Stimulated activated CD4-positive, alpha-beta T cell treated with anti-CD3 and anti-CD28 coated beads, TNF-alpha, amount 100 ng/mL, for 24 hours (primary cell): ENCODE data around the gene WDR74.
A peak's percentile ranks its signal among the peaks of the same experiment; 100 is the strongest.
"Not testable (repeated sequence)": the region's sequence is repeated elsewhere in the genome, so short reads cannot be mapped to it uniquely, and the experiment has no call there.

ENCODE experiments used
- DNase-seq, 3 experiments: peaks; one replicate each; pipeline ENCODE4 v3.0.0-alpha.2; 2020; ENCODE audit warnings: low read depth in 3 of 3

The WDR74 gene

DNA sequence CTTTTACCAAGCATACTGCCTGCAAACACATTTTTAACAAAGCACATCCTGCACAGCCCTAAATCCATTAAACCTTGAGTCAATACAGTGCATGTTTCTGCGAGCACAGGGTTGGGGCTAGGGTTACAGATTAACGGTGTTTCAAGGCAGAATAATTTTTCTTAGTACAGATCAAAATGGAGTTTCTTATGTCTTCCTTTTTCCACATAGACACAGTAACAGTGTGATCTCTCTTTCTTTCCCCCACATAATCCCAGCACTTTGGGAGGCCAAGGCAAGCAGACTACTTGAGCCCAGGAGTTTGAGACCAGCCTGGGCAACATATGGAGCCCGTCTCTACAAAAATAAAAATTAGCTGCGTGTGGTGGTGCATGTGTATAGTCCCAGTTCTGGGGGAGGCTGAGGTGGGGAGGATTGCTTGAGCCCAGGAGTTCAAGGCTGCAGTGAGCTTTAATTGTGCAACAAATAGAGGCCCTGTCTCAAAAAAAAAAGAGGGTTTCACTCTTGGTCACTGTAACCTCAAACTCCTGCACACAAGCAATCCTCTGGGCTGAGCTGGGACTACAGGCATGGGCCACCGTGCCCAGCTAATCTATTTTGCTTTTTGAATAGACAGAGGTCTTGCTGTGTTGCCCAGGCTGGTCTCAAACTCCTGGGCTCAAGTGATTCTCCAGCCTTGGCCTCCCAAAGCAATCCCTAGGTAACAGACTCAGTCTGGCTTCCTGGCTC lies 21.6 kb upstream of the WDR74 start:
- no peak for DNase-seq

- DNase-seq: not testable (repeated sequence)
These were observed 19.9 kb upstream of the WDR74 start for GRCh38 chr11:62859281-62859703.

GRCh38 chr11:62858201-62858600 lies 18.8 kb upstream of the WDR74 start:
- no peak for DNase-seq

- no peak for DNase-seq
These were observed 18.2 kb upstream of the WDR74 start for GRCh38 chr11:62857541-62857982.

GRCh38 chr11:62856333-62856895 lies 17.0 kb upstream of the WDR74 start:
- DNase-seq: no peak

- DNase-seq: peak; percentile 95 to 97 (median 97)
These were observed 16.4 kb upstream of the WDR74 start for GRCh38 chr11:62855571-62856332.

- no peak for DNase-seq
These were observed 15.6 kb upstream of the WDR74 start for GRCh38 chr11:62854825-62855570.

- no peak for DNase-seq
These were observed 14.8 kb upstream of the WDR74 start for GRCh38 chr11:62854013-62854824.

DNA sequence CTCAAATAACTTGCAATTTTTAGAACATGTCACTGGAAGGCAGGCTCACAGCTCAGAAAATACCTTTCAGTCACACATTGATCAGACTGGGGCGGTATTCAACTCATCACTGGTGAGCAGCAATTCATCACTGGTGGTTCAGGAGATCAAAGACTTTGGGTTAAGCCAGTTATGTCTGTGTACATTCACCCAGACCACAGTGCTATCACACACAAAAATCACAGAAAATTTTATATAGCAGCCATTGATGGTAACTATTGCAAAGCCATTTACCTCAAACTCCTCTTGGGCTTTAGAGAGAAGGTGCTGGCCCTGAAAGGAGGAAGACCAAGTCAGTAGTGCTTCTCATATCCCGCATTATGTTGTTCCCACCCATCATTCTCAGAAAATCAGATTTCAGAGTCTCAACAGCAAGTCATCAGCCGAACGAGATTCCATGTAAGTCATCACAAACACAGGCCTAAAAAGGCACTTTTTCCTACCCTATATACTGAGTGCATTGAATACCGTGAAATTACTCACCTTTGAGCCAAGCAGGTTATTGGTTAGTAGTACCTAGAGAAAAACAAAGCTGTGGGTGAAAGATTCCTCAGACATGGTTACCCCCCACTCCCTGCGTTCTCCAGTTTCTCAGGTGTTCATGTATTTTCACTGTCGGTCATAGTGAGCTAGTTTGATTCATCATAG lies 14.0 kb upstream of the WDR74 start:
- no peak for DNase-seq

- DNase-seq: no peak
These were observed 13.3 kb upstream of the WDR74 start for GRCh38 chr11:62852523-62853188.

DNA sequence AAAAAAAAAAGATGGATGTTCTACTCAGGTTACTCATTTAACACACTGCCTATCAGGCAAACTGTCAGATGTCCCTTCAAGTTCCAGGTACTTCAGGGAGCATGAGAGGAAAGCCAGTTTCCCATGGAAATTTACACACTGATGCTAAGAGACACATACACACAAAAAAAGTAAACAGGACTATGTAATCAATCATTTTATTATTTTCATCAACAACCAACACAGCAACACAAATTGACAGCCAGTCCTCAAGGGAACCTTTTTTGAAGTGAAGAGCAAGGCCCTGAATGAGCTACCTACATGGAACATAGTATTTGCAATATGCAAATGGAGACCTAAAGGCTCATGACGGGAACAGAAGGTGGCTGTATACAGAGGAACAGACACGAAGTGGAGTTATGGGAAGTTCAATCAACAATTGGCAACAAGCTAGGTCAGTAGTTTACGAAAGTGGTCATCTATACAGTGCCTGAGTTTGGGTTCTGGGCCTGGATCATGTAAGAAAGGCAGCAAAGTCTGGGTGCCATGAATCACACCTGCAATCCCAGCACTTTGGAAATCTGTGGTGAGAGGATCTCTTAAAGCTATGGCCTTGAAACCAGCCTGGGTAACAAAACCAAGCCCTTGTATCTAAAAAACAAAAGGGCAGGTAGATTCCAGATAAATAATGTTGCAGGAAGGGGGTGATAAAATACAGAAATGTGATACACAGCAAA lies 12.6 kb upstream of the WDR74 start:
- DNase-seq: no peak

- DNase-seq: peak in 1 of 3 experiments; percentile 44
These were observed 11.8 kb upstream of the WDR74 start for GRCh38 chr11:62850911-62851806.

- DNase-seq: no peak
These were observed 8.5 kb upstream of the WDR74 start for GRCh38 chr11:62847767-62848314.

- DNase-seq: no peak
These were observed 6.8 kb upstream of the WDR74 start for GRCh38 chr11:62846177-62846576.

GRCh38 chr11:62844154-62844553 lies 4.8 kb upstream of the WDR74 start:
- no peak for DNase-seq

- DNase-seq: no peak
These were observed 4.1 kb upstream of the WDR74 start for GRCh38 chr11:62843466-62843865.

DNA sequence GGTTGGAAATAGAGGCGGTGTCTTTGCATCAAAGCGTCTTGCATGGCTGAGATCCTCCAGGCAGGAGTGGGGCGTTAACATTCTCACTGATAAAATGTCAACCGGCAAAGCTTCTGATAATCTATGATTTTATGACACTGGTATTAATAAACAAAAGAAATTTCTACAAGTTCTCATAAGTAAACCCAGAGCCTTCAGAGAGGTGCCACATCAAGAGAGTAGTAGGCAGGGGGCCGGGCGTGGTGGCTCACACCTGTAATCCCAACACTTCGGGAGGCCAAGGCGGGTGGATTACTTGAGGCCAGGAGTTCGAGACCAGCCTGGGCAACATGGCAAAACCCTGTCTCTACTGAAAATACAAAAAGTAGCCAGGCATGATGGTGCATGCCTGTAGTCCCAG lies 3.5 kb upstream of the WDR74 start:
- not testable (repeated sequence) for DNase-seq

- peak in 1 of 3 experiments; percentile 47 for DNase-seq
These were observed 2.9 kb upstream of the WDR74 start for GRCh38 chr11:62842171-62842741.
